CD8-positive, alpha-beta memory T cell (primary cell): ENCODE results near the gene AXDND1. TPM values are rescaled to one million over a fixed set of nuclear protein-coding genes. Genes with fewer than 3 reads are reported as not detected.
A peak's percentile ranks its signal among the peaks of the same experiment; 100 is the strongest.

ENCODE experiments used
- CTCF ChIA-PET: fragments of 350-600 bp; sonication (Branson Sonifier 250); formaldehyde crosslinking; loops from one replicate; lab custom pipeline; 2021; ENCODE audit warnings: antibody characterized with exemption; lab: Charles Lee
- POLR2A ChIA-PET: fragments of 350-600 bp; sonication (Branson Sonifier 250); formaldehyde crosslinking; loops from one replicate; lab custom pipeline; 2021; ENCODE audit warnings: antibody characterized with exemption; lab: Charles Lee
- DNase-seq, 5 donors: peaks; one replicate each; pipeline versions ENCODE4 v3.0.0 to v3.0.0-alpha.2; 2020 to 2022; ENCODE audit warnings: mixed read lengths in 1 of 5
- H3K27ac ChIP-seq: one replicate; pipeline ENCODE4 v1.7.0; 2013; ENCODE audit warnings: low read depth, mild to moderate bottlenecking, low read length, moderate library complexity
- H3K27me3 ChIP-seq: 2 replicates; pipeline ENCODE4 v1.7.0; 2013; ENCODE audit warnings: low read length, mild to moderate bottlenecking; ENCODE audit not compliant: insufficient read depth, poor library complexity, severe bottlenecking
- H3K36me3 ChIP-seq: 2 replicates; pipeline ENCODE4 v1.7.0; 2013; ENCODE audit warnings: mild to moderate bottlenecking, low read length, moderate library complexity; ENCODE audit not compliant: insufficient read depth
- H3K4me1 ChIP-seq: 2 replicates; pipeline ENCODE4 v1.7.0; 2013; ENCODE audit warnings: mild to moderate bottlenecking, low read length, moderate library complexity; ENCODE audit not compliant: insufficient read depth
- H3K4me3 ChIP-seq: 2 replicates; pipeline ENCODE4 v1.7.0; 2013; ENCODE audit warnings: mild to moderate bottlenecking, low read length
- H3K9me3 ChIP-seq: 2 replicates; pipeline ENCODE4 v1.7.0; 2013; ENCODE audit warnings: mild to moderate bottlenecking, low read length
- H3K27ac Mint-ChIP-seq, 8 donors: one replicate each; pipeline ENCODE4 v1.8.0; 2020 to 2021; ENCODE audit warnings: mixed read lengths in 8 of 8, mild to moderate bottlenecking in 6 of 8, inconsistent platforms in 3 of 8, moderate library complexity in 3 of 8
- H3K27me3 Mint-ChIP-seq, 2 donors: one replicate each; pipeline ENCODE4 v1.8.0; 2020 to 2021; ENCODE audit warnings: mixed read lengths in 2 of 2, mild to moderate bottlenecking in 1 of 2, moderate library complexity in 1 of 2
- H3K36me3 Mint-ChIP-seq, 3 donors: one replicate each; pipeline ENCODE4 v1.8.0; 2020 to 2021; ENCODE audit warnings: mixed read lengths in 3 of 3, inconsistent platforms in 1 of 3, mild to moderate bottlenecking in 1 of 3
- H3K4me1 Mint-ChIP-seq, 3 donors: one replicate each; pipeline ENCODE4 v1.8.0; 2020 to 2021; ENCODE audit warnings: mixed read lengths in 3 of 3, inconsistent platforms in 1 of 3, mild to moderate bottlenecking in 1 of 3
- H3K4me3 Mint-ChIP-seq, 7 donors: one replicate each; pipeline ENCODE4 v1.8.0; 2020 to 2021; ENCODE audit warnings: mixed read lengths in 7 of 7, mild to moderate bottlenecking in 6 of 7, moderate library complexity in 4 of 7, inconsistent platforms in 2 of 7
- H3K9me3 Mint-ChIP-seq, 5 donors: one replicate each; pipeline ENCODE4 v1.8.0; 2020 to 2022; ENCODE audit warnings: mixed read lengths in 5 of 5, mild to moderate bottlenecking in 3 of 5, moderate library complexity in 2 of 5, inconsistent platforms in 1 of 5
- polyA plus RNA-seq: library from polyadenylated mRNA; unstranded; fragments of 300-500 nt; fragmentation: Illumina TruSeq; gene quantifications from one replicate; pipeline ENCODE4 v1.2.3, GENCODE V29; 2021
- total RNA-seq, 2 experiments: library from RNA; stranded (reverse); gene quantifications; one replicate each; pipeline ENCODE4 v1.2.3, GENCODE V29; 2021

The AXDND1 gene, protein sequence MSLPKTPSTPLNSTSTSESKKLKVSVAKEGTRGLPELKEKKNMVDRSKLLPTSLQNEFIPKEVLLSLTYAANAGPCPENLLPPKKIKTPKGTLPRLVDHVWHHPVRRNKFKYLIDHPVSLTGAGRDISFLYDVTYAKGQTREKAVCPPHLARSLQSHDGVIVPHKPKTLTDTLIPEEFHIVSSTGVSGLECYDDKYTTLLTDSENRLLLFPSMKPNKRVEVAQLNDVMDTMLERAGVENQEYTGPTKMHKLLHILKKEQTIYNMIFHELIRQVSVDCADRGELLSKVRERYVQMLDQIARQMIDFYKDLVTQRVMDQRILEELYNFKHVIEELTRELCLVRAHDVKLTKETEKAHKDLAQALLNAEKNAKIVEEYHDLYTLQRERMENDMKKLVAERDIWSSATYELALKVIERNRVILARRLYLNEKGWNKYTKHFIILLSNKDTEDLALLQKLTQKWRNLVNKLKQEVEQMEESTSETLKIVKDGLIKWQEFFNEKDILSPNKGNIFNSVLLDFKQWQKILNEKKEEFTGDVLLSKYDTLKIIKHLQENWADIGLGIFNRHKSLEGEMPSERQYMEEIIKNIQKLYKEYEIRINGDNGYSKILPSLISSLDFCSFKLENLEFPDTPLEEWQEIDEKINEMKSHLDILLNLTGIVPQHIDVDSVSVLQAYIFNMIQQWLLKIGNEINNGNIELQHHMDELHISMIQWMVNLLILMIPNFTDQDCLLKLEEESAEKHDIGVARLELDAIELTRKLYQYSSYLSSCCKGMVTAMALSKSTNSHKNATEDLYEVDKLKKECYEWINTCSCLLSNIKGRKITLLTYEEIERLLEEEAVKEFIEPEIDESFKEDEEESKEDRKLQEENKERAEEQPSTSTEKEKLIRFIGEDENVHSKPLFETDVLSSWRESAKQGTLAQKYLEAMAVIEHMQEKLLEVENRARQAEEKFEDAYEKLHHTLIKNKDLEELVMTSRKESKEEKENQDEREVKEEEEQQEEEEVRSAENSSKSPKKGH
- total RNA-seq (under 1 TPM in 1 of 2 experiments, not detected in 1; 0.58 TPM), polyA plus RNA-seq (not detected)

DNA sequence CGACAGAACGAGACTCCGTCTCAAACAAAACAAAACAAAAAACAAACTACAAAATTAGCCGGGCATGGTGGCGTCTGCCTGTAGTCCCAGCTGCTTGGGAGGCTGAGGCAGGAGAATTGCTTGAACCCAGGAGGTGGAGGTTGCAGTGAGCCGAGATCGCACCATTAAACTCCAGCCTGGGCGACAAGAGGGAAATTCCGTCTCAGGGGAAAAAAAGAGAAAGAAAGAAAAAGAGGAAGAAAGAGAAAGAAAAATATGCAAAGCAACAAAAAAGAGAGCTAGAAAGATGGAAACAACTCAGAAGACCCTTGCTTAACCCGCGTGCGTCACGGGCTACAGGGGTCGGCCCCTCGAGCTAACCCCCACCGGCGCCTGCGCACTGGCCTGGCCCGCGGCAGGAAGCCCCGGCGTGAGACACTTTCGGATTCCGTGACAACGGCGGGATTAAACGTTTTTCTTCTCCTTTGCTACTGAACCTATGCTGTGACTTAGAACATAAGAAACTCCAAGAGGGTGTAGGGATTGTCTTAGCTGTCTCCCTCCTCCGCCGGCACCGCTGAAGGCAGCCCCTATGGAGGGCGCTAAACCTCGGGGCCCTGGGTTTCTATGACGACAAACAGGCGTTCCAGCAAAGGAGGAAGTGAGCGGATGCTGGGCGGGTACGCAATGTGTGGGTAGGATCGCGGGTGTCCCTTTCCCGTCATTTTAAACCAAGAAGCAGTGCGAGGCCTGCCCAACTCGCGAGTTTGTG is at the start of gene AXDND1:
TSS of gene AXDND1 (plus strand) at position 630 of the 751 bp plus-strand sequence. CDS start 539 bp downstream, outside the sequence.
- peaks cover 0 to 7% (median 0%) of the 10 kb centered on the region in 3 donors for H3K36me3 Mint-ChIP-seq
- H3K9me3 Mint-ChIP-seq = no peaks in the 10 kb centered on the region
- H3K27me3 ChIP-seq = no peaks in the 10 kb centered on the region
- peak; percentile 83 to 94 (median 89) for DNase-seq
- H3K4me1 Mint-ChIP-seq = peaks cover 10 to 15% (median 14%) of the 10 kb centered on the region in 3 donors
- peaks cover 12% of the 10 kb centered on the region for H3K4me1 ChIP-seq
- H3K4me3 Mint-ChIP-seq = peak within 1 kb of the TSS; percentile 94 to 100 (median 96)
- POLR2A ChIA-PET = interaction anchor here (0.5 to 1.8 kb wide), 5 partner anchors 71 to 517 kb away, joined by 3 to 15 read pairs (median 4); partner anchors contain the start of genes SOAT1 and TOR1AIP1
- H3K27ac Mint-ChIP-seq = peak within 1 kb of the TSS; percentile 99 to 100 (median 100)
- H3K4me3 ChIP-seq = peak within 1 kb of the TSS; percentile 97
- H3K27me3 Mint-ChIP-seq = no peaks in the 10 kb centered on the region
- CTCF ChIA-PET = interaction anchor here (1.1 to 6.3 kb wide), 6 partner anchors 21 to 363 kb away, joined by 3 to 54 read pairs (median 6); partner anchors contain the start of gene TOR3A
- peak within 1 kb of the TSS; percentile 100 for H3K27ac ChIP-seq
- no peaks in the 10 kb centered on the region for H3K36me3 ChIP-seq
- H3K9me3 ChIP-seq = no peaks in the 10 kb centered on the region

DNA sequence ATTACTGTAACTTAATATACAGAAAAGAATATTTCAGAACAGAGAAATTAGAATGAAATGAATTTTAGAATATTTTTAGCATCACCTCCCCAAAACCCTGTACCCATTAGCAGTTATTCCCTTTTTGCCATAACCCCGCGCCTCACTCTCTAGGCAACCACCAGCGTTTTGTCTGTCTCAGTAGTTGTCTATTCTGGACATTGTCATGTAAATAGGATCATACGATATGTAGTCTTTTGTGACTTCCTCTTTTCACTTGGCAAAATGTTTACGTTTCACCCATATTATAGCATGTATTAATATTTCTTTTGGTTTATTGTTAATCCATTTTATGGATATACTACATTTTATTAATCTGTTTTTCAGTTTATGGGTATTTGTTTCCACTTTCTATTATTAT is 47.3 kb upstream of the AXDND1 start:
- no peak for DNase-seq
- peak overlapping the region in 4 of 8 donors; percentile 31 to 82 (median 44) for H3K27ac Mint-ChIP-seq
- Histone ChIP-seq H3K36me3 (no peaks in the 10 kb centered on the region), H3K9me3 (no peaks in the 10 kb centered on the region), H3K4me3 (no peak overlapping the region), H3K4me1 (peaks cover 7% of the 10 kb centered on the region), H3K27me3 (no peaks in the 10 kb centered on the region), H3K27ac (no peak overlapping the region)
- CTCF ChIA-PET = no interaction called here
- POLR2A ChIA-PET = no interaction called here
- no peak overlapping the region for H3K4me3 Mint-ChIP-seq
- H3K4me1 Mint-ChIP-seq = peaks cover 40 to 74% (median 73%) of the 10 kb centered on the region in 3 donors
- H3K9me3 Mint-ChIP-seq = no peaks in the 10 kb centered on the region
- peaks cover 14 to 55% (median 16%) of the 10 kb centered on the region in 3 donors for H3K36me3 Mint-ChIP-seq
- H3K27me3 Mint-ChIP-seq = no peaks in the 10 kb centered on the region

DNA sequence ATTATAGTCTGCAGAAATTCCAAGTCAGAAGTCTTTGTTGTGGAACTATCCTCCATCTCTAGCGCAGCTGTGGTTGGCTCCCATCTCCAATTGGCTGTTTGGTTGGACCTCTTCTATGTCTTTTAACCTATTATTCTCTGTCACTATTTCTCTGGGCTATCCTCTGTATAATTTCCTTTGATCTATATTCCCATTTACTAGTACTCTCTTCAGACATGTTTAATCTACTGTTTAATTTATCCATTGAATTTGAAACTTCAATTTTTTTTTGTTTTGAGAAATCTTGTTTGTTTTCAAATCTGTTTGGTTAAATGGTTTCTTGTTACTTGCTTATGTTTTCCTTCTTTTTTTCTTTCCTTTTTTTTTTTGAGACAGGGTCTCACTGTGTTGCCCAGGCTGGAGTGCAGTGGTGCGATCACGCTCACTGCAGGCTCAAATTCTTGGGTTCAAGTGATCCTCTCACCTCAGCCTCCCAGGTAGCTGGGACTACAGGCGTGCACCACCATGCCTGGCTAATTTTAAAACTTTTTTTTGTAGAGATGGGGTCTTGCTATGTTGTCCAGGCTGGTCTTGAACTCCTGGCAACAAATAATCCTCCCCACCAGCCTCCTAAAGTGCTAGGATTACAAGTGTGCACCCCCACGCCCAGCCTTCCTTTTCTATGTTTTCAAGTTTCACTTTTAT is 44.1 kb upstream of the AXDND1 start:
- Mint-ChIP-seq H3K4me3 (no peak overlapping the region), H3K4me1 (peaks cover 33 to 65% (median 57%) of the 10 kb centered on the region in 3 donors), H3K36me3 (peaks cover 23 to 69% (median 24%) of the 10 kb centered on the region in 3 donors), H3K9me3 (no peaks in the 10 kb centered on the region), H3K27me3 (no peaks in the 10 kb centered on the region), H3K27ac (peak overlapping the region in 2 of 8 donors; percentile 25 to 38)
- peaks cover 7% of the 10 kb centered on the region for H3K4me1 ChIP-seq
- H3K36me3 ChIP-seq = peaks cover 1% of the 10 kb centered on the region
- CTCF ChIA-PET = no interaction called here
- H3K27me3 ChIP-seq = no peaks in the 10 kb centered on the region
- H3K27ac ChIP-seq = no peak overlapping the region
- H3K9me3 ChIP-seq = no peaks in the 10 kb centered on the region
- POLR2A ChIA-PET = no interaction called here
- no peak overlapping the region for H3K4me3 ChIP-seq
- DNase-seq = no peak

DNA sequence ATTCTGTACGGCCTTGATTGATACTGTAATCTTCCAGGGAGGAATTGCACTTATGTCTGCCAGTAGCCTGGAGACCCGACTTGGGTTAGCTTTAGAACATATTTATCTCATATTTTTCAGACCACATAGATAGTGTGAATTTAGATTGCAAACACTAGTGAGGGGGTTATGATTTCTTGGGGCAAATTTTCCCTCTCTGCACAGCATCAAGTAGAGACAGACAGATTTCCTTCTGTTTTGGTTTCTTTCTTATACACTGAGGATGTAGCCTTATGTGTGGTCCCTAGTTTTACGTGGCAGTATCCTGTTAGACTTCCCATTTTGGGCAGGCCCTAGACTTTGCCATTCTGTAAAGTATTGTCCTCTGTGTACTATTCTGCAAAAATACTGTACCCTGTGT is 43.2 kb upstream of the AXDND1 start:
- Mint-ChIP-seq H3K27me3 (no peaks in the 10 kb centered on the region), H3K27ac (peak overlapping the region in 3 of 8 donors; percentile 25 to 63 (median 25)), H3K4me1 (peaks cover 33 to 64% (median 55%) of the 10 kb centered on the region in 3 donors), H3K4me3 (no peak overlapping the region), H3K36me3 (peaks cover 23 to 76% (median 24%) of the 10 kb centered on the region in 3 donors), H3K9me3 (no peaks in the 10 kb centered on the region)
- peaks cover 4% of the 10 kb centered on the region for H3K36me3 ChIP-seq
- no peaks in the 10 kb centered on the region for H3K9me3 ChIP-seq
- H3K27ac ChIP-seq = no peak overlapping the region
- no peak overlapping the region for H3K4me3 ChIP-seq
- peaks cover 7% of the 10 kb centered on the region for H3K4me1 ChIP-seq
- POLR2A ChIA-PET = no interaction called here
- H3K27me3 ChIP-seq = no peaks in the 10 kb centered on the region
- CTCF ChIA-PET = no interaction called here
- no peak for DNase-seq

DNA sequence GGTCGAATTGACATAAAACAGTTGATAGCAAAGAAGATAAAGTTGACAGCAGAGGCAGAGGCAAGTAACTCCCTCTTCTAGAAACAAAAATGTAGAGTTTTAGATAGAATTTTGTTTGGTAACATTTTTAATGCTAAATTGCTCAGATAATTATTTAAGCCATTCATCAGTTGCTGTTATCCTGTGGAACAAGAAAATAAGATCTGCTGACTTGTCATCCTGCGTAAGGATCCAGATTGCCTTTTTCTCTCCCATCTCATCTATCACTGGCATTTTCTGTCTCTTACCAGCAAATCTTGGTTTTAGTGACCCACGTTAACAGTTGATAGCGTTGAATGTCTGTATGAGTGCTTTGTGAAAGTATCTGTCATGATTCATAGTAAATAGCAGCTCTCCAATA is 42.3 kb upstream of the AXDND1 start:
- Histone ChIP-seq H3K9me3 (no peaks in the 10 kb centered on the region), H3K27ac (no peak overlapping the region), H3K4me3 (no peak overlapping the region), H3K36me3 (peaks cover 4% of the 10 kb centered on the region), H3K27me3 (no peaks in the 10 kb centered on the region), H3K4me1 (peaks cover 7% of the 10 kb centered on the region)
- ChIA-PET POLR2A (no interaction called here), CTCF (no interaction called here)
- Mint-ChIP-seq H3K4me1 (peaks cover 28 to 55% (median 46%) of the 10 kb centered on the region in 3 donors), H3K9me3 (no peaks in the 10 kb centered on the region), H3K27me3 (no peaks in the 10 kb centered on the region), H3K4me3 (no peak overlapping the region), H3K27ac (peak overlapping the region in 1 of 8 donors; percentile 50), H3K36me3 (peaks cover 24 to 78% (median 26%) of the 10 kb centered on the region in 3 donors)
- DNase-seq = no peak

DNA sequence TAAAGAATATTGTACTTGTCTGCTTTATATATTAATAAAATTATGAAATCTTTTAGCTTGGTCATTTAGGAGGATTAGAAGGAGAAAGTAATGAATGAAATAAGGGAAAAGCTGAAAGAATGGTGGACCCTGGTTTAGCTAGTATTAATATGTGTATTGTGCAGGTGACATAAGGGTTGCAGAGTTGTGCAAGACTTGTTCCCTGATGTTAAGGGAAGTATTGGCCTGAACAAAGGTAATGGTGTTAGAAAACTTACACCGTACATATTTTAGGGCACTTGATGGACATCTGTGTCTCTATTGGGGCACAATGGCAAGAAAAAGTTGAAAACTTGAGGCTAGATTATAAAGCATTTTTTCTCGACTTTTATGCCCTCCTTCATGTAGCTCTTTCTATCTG is 39.9 kb upstream of the AXDND1 start:
- Mint-ChIP-seq H3K36me3 (peaks cover 26 to 81% (median 27%) of the 10 kb centered on the region in 3 donors), H3K9me3 (peaks cover 0 to 2% (median 0%) of the 10 kb centered on the region in 5 donors), H3K4me1 (peaks cover 27 to 48% (median 45%) of the 10 kb centered on the region in 3 donors), H3K4me3 (no peak overlapping the region), H3K27me3 (no peaks in the 10 kb centered on the region), H3K27ac (no peak overlapping the region)
- no peak for DNase-seq
- ChIA-PET POLR2A (no interaction called here), CTCF (no interaction called here)
- Histone ChIP-seq H3K9me3 (no peaks in the 10 kb centered on the region), H3K4me1 (peaks cover 7% of the 10 kb centered on the region), H3K36me3 (peaks cover 4% of the 10 kb centered on the region), H3K4me3 (no peak overlapping the region), H3K27ac (no peak overlapping the region), H3K27me3 (no peaks in the 10 kb centered on the region)

DNA sequence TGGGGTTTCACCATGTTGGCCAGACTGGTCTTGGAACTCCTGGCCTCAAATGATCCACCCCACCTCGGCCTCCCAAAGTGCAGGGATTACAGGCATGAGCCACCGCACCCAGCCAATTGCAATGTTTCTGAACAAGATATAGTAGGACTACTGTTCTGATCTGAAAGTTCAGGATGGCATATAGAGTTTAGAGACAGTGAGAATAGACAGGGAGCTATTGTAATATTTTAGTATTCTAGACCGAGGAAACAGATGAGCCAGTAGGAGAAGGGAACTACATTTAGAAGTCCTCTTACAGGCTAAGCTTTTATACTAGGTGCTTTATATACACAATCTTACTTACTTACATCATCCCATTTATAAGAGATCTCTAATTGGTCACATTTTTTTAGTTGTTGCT is 39.0 kb upstream of the AXDND1 start:
- CTCF ChIA-PET = no interaction called here
- Mint-ChIP-seq H3K27ac (peak overlapping the region in 1 of 8 donors; percentile 58), H3K9me3 (peaks cover 0 to 2% (median 0%) of the 10 kb centered on the region in 5 donors), H3K27me3 (no peaks in the 10 kb centered on the region), H3K4me1 (peaks cover 25 to 50% (median 43%) of the 10 kb centered on the region in 3 donors), H3K4me3 (no peak overlapping the region), H3K36me3 (peaks cover 19 to 79% (median 24%) of the 10 kb centered on the region in 3 donors)
- H3K4me3 ChIP-seq = no peak overlapping the region
- no peak overlapping the region for H3K27ac ChIP-seq
- DNase-seq = no peak
- POLR2A ChIA-PET = no interaction called here
- peaks cover 4% of the 10 kb centered on the region for H3K36me3 ChIP-seq
- H3K27me3 ChIP-seq = no peaks in the 10 kb centered on the region
- H3K4me1 ChIP-seq = peaks cover 4% of the 10 kb centered on the region
- H3K9me3 ChIP-seq = no peaks in the 10 kb centered on the region
